CD4-positive, alpha-beta T cell (primary cell): ENCODE data around the gene RAP1A. TPM values are rescaled to one million over a fixed set of nuclear protein-coding genes. Genes with fewer than 3 reads are reported as not detected.

Experiments used
- ATAC-seq: fragments of 200-7000 bp; cut with Tn5 transposase; one replicate; pipeline ENCODE4 v1.10.0; 2022; ENCODE audit warnings: mild to moderate bottlenecking; ENCODE audit not compliant: poor library complexity
- CTCF ChIA-PET: fragments of 350-600 bp; sonication (Branson Sonifier 250); formaldehyde crosslinking; loops from one replicate; lab custom pipeline; 2021; ENCODE audit warnings: antibody characterized with exemption, inconsistent platforms; lab: Charles Lee
- POLR2A ChIA-PET: fragments of 350-600 bp; sonication (Branson Sonifier 250); formaldehyde crosslinking; loops from one replicate; lab custom pipeline; 2021; ENCODE audit warnings: antibody characterized with exemption, inconsistent platforms; lab: Charles Lee
- DNase-seq, 14 experiments: peaks; one replicate each; pipeline ENCODE4 v3.0.0-alpha.2; 2013 to 2020; ENCODE audit warnings: mixed read lengths in 2 of 14
- H3K27ac ChIP-seq, 2 donors: one replicate each; pipeline versions ENCODE4 v1.5.1 to v1.7.0; 2013; ENCODE audit warnings: low read length in 2 of 2, low read depth in 1 of 2, mild to moderate bottlenecking in 1 of 2
- H3K27me3 ChIP-seq, 2 experiments: 1 replicate in 1 of 2; 2 replicates in 1 of 2; pipeline versions ENCODE4 v1.6.1 to v1.7.0; 2013; ENCODE audit warnings: low read length in 2 of 2, control low read depth in 1 of 2, mild to moderate bottlenecking in 1 of 2, moderate library complexity in 1 of 2; ENCODE audit not compliant: insufficient read depth in 2 of 2, control insufficient read depth in 1 of 2
- H3K36me3 ChIP-seq: one replicate; pipeline ENCODE4 v1.6.1; 2013; ENCODE audit warnings: low read length, control low read depth; ENCODE audit not compliant: insufficient read depth
- H3K4me1 ChIP-seq: one replicate; pipeline ENCODE4 v1.6.1; 2013; ENCODE audit warnings: low read length, control low read depth; ENCODE audit not compliant: insufficient read depth
- H3K4me3 ChIP-seq: one replicate; pipeline ENCODE4 v1.5.1; 2013; ENCODE audit warnings: mild to moderate bottlenecking, low read length, moderate library complexity
- H3K9me3 ChIP-seq, 2 experiments: 1 replicate in 1 of 2; 2 replicates in 1 of 2; pipeline versions ENCODE4 v1.6.1 to v1.7.0; 2013; ENCODE audit warnings: low read length in 2 of 2, mild to moderate bottlenecking in 2 of 2, control low read depth in 1 of 2, moderate library complexity in 1 of 2; ENCODE audit not compliant: control insufficient read depth in 1 of 2, insufficient read depth in 1 of 2
- H3K27ac Mint-ChIP-seq: one replicate; pipeline ENCODE4 v1.8.0; 2020; ENCODE audit warnings: mixed read lengths
- H3K27me3 Mint-ChIP-seq: one replicate; pipeline ENCODE4 v1.8.0; 2021; ENCODE audit warnings: mixed read lengths
- H3K36me3 Mint-ChIP-seq: one replicate; pipeline ENCODE4 v1.8.0; 2021; ENCODE audit warnings: low read depth, mixed read lengths
- H3K4me1 Mint-ChIP-seq: one replicate; pipeline ENCODE4 v1.8.0; 2021; ENCODE audit warnings: low read depth, mixed read lengths
- H3K4me3 Mint-ChIP-seq: one replicate; pipeline ENCODE4 v1.8.0; 2020; ENCODE audit warnings: mild to moderate bottlenecking, mixed read lengths
- H3K9me3 Mint-ChIP-seq: one replicate; pipeline ENCODE4 v1.8.0; 2020; ENCODE audit warnings: mixed read lengths
- intact Hi-C, 2 experiments: fragments of 100-400 bp; cut with DNase I in 1 of 2; cut with micrococcal nuclease in 1 of 2; formaldehyde crosslinking; loops; one replicate each; pipeline versions ENCODE4 v1.15.1 to v1.9.0; 2023 to 2025; cut with DNase I, micrococcal nuclease
- total RNA-seq, 174 experiments: library from RNA in 2 of 174; stranded (reverse) in 2 of 174; gene quantifications; one replicate each; pipeline ENCODE4 v1.2.3 and lab custom pipeline; 2021 to 2026
- TF ChIP-seq, protein P1 (sequence below): fragments of 200-600 bp; IDR thresholded peaks from one replicate; pipeline ENCODE4 v1.8.0; 2022; ENCODE audit warnings: antibody characterized with exemption, mild to moderate bottlenecking

RAP1A gene
- total RNA-seq, 2 experiments from 2014 or later: 63.8 to 67.1 TPM

DNA sequence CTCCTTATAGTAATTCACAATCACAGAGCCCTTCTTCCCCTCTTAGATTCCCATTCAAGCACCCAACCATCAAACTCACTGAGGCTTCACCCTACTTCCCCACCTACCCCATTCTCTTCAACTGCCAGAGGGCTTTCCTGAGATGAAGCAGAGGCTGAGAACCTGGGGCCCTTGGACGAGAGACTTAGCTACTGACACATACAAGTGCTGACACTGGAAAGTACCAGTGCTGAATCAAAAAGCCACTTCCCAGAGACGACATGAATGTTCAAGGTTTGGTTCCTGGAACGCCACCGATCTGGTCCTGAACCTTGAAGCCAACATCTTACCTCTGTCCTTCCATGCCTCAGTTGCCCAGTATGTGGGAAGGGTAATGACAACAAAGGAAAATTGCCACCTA is 16.6 kb upstream of the RAP1A start:
- no peaks in the 10 kb centered on the region for H3K9me3 ChIP-seq
- peak in 1 of 14 experiments; percentile 45 for DNase-seq

DNA sequence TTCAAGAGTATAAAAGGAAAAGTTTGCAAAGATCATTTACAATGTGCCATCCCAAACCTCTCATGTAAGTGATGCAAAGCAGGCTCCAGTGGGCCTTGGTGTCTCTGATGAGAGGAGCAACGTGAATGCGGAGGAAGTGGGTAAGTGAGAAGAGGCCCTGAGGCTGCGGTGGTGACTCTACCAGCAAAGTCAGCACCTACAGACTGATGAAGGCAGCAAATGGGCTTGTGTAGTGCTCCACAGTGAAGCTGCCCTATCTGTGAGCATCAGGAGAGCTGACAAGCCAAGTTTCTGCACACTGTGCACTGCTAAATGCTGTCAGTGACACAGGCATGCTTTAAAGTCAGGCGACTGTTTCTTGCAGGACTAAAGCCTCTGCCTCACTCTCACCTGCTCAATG is 15.6 kb upstream of the RAP1A start:
- Mint-ChIP-seq H3K27ac (peak overlapping the region; percentile 84), H3K4me1 (peaks cover 76% of the 10 kb centered on the region), H3K36me3 (no peaks in the 10 kb centered on the region), H3K9me3 (no peaks in the 10 kb centered on the region), H3K4me3 (peak overlapping the region; percentile 37), H3K27me3 (no peaks in the 10 kb centered on the region)
- Histone ChIP-seq H3K9me3 (no peaks in the 10 kb centered on the region), H3K27ac (peak overlapping the region; percentile 30 to 63), H3K4me1 (peaks cover 74% of the 10 kb centered on the region), H3K27me3 (no peaks in the 10 kb centered on the region), H3K4me3 (no peak overlapping the region), H3K36me3 (no peaks in the 10 kb centered on the region)
- POLR2A ChIA-PET: interaction anchor here (0.6 to 6.4 kb wide), 13 partner anchors 8 to 658 kb away, joined by 3 to 116 read pairs (median 5); partner anchors contain the start of gene RAP1A
- TF ChIP-seq, protein P1, sequence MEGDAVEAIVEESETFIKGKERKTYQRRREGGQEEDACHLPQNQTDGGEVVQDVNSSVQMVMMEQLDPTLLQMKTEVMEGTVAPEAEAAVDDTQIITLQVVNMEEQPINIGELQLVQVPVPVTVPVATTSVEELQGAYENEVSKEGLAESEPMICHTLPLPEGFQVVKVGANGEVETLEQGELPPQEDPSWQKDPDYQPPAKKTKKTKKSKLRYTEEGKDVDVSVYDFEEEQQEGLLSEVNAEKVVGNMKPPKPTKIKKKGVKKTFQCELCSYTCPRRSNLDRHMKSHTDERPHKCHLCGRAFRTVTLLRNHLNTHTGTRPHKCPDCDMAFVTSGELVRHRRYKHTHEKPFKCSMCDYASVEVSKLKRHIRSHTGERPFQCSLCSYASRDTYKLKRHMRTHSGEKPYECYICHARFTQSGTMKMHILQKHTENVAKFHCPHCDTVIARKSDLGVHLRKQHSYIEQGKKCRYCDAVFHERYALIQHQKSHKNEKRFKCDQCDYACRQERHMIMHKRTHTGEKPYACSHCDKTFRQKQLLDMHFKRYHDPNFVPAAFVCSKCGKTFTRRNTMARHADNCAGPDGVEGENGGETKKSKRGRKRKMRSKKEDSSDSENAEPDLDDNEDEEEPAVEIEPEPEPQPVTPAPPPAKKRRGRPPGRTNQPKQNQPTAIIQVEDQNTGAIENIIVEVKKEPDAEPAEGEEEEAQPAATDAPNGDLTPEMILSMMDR: no peak
- intact Hi-C loops: loop anchor here in 1 of 2 experiments (2.0 to 5.0 kb wide), 2 partner anchors 15 to 97 kb away; partner anchors contain the start of gene RAP1A
- CTCF ChIA-PET: interaction anchor here (0.8 to 4.0 kb wide), 7 partner anchors 11 to 96 kb away, joined by 3 to 15 read pairs (median 7); partner anchors contain the start of gene RAP1A
- peak; percentile 98 for ATAC-seq
- peak; percentile 63 to 91 (median 76) for DNase-seq

More for the DNA sequence above, 16.6 kb upstream of the RAP1A start:
- no peaks in the 10 kb centered on the region for H3K36me3 Mint-ChIP-seq
- H3K9me3 Mint-ChIP-seq: no peaks in the 10 kb centered on the region
- ChIA-PET POLR2A (interaction anchor here (1.5 to 6.4 kb wide), 4 partner anchors 11 to 95 kb away, joined by 4 to 116 read pairs (median 17); partner anchors contain the start of gene RAP1A), CTCF (interaction anchor here (0.8 to 4.0 kb wide), 6 partner anchors 10 to 95 kb away, joined by 3 to 15 read pairs (median 6); no protein-coding TSS in a partner anchor)
- H3K4me3 ChIP-seq: no peak overlapping the region
- peak overlapping the region; percentile 84 for H3K27ac Mint-ChIP-seq
- no peaks in the 10 kb centered on the region for H3K27me3 ChIP-seq
- intact Hi-C loops: loop anchor here in 1 of 2 experiments (5.0 kb wide), 1 partner anchor 96 kb away; no protein-coding TSS in a partner anchor
- peak overlapping the region; percentile 54 for H3K4me3 Mint-ChIP-seq
- ATAC-seq: no peak
- H3K27ac ChIP-seq: peak overlapping the region in 1 of 2 donors; percentile 63
- no peaks in the 10 kb centered on the region for H3K36me3 ChIP-seq
- TF ChIP-seq, protein P1: no peak
- peaks cover 83% of the 10 kb centered on the region for H3K4me1 ChIP-seq
- peaks cover 86% of the 10 kb centered on the region for H3K4me1 Mint-ChIP-seq
- H3K27me3 Mint-ChIP-seq: no peaks in the 10 kb centered on the region

DNA sequence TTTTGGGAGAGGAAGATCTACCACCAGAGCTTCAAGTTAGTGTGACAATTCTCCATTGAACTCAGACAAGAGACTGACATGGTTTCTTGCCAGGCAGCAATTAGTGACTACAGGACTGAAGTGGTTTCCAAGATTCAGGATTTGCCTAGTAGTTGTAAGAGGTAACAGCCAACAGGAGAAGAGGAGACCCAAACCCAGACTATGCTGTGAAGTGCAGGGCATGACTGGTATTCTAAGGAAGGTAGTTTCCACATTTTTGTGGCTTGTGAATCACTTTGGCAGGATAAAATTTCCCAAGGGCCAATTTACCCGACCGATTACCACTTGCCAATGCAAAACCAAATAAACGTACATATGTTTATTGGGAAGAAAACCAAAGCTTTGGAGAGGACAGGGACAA is 14.7 kb upstream of the RAP1A start:
- peak overlapping the region; percentile 84 for H3K27ac Mint-ChIP-seq
- CTCF ChIA-PET: interaction anchor here (1.3 to 4.0 kb wide), 3 partner anchors 11 to 97 kb away, joined by 3 to 15 read pairs (median 12); no protein-coding TSS in a partner anchor

More for the DNA sequence above, 14.7 kb upstream of the RAP1A start:
- ATAC-seq (no peak), DNase-seq (no peak)
- Mint-ChIP-seq H3K9me3 (no peaks in the 10 kb centered on the region), H3K27me3 (no peaks in the 10 kb centered on the region), H3K36me3 (no peaks in the 10 kb centered on the region), H3K4me3 (no peak overlapping the region), H3K4me1 (peaks cover 71% of the 10 kb centered on the region)
- Histone ChIP-seq H3K36me3 (no peaks in the 10 kb centered on the region), H3K9me3 (no peaks in the 10 kb centered on the region), H3K27me3 (no peaks in the 10 kb centered on the region), H3K4me1 (peaks cover 65% of the 10 kb centered on the region), H3K27ac (peak overlapping the region; percentile 30 to 32), H3K4me3 (no peak overlapping the region)
- intact Hi-C loops: loop anchor here in 1 of 2 experiments (2.0 to 5.0 kb wide), 2 partner anchors 14 to 98 kb away; partner anchors contain the start of gene RAP1A
- POLR2A ChIA-PET: interaction anchor here (1.0 to 6.4 kb wide), 9 partner anchors 9 to 389 kb away, joined by 4 to 116 read pairs (median 8); partner anchors contain the start of gene RAP1A
- TF ChIP-seq, protein P1: no peak
